Stimulated activated CD4-positive, alpha-beta T cell treated with anti-CD3 and anti-CD28 coated beads, Interleukin-4, amount 100 ng/mL, for 24 hours (primary cell): ENCODE measurements around the gene DENND1A.

ENCODE experiments used
- DNase-seq: peaks from one replicate; pipeline ENCODE4 v3.0.0-alpha.2; 2020

The DENND1A gene

DNA sequence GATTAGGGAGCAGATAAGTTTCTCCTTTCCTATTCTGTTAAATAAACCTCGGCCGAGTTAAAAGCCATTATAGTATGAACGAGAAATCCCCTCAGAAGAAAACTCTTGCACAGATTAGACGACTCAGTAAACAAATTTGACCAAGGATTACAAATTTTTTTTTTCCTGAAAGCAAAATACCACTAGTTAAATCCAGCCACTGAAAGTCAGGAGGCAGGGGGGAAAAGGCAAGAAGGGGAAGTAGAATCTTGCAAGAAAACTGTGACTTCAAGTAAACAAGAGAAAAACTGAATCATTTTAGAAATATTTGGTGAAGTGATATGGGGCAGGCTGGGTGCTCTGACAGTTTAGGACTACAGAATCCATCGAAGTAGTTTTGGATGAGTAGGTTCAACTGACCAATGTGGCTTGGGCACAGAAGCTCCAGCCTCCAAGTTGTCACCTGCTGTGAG, 251.0 kb downstream of the DENND1A start:
- DNase-seq: no peak

DNA sequence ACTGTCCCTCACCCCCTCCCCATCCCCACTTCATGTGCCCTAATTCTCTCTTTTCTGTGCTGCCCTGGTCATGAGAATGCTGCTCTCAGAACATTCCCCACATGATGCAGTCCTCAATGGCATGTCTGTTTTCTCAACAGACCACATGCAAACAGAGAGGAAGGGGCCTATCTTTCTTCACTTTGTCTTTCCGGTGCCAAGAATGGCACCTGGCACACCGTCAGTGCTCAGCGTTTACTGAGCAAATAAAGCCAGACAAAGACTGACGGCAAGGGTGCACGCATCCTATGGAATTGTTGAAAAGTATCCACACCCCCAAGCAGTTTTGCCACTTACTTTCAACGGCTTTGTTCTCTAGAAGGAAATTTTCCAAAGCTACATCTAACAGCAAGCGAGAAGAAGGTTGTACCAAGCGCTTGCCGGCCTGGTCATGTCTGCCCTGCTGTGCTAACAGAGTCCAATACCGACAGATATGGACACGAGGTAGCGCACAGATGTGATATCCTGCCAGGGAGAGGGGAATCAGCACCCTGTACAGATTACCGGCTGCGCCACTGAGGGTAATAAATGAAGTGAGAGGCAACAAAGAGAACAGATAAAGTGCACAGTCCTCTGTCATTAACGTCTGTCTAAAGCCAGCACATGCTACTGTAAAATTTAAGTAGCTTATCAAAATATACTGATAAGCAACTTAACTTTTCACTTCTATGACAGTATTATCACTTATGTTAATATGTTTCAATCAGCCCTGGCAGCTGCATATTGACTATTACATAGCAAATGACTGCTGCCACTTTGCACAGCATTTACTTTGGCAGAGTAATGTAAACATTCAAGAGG, 251.7 kb downstream of the DENND1A start:
- no peak for DNase-seq

DNA sequence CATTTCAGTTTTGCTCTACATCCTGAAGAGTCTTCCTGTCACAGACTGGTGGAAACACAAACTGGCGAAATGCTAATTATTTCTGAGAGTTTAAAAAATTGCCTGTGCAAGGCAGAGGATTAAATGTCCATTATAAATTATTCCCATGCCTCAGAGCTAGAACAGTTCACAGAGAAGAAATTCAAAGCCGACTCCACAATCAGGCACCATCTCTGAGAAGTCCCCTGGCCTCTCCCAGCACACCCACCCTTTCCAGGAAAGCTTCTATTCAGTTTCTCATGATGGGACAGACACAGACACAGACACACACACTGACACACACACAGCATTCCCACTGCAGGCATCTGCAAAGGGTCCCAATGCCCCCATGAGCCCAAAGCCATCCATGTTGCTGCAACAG, 253.1 kb downstream of the DENND1A start:
- no peak for DNase-seq

DNA sequence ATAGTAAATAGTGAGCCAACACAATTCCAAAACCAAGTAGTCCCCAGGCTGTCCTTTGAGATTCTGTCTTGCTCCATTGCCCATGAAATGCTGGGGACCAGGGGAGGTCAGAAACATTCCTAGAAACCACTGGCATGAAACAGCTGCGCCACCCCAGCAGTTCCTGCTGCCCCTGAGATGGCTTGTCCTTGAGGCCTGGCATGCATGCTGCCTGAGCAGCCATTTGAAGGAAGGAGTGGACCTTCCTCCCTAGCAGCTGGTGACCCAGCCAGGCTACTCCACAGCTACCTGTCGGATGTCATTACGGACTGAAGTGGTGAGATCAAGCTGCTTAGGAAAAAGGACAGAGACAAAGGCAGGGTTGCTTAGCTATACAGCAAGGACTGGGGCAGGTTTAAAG, 260.6 kb downstream of the DENND1A start:
- DNase-seq: no peak

DNA sequence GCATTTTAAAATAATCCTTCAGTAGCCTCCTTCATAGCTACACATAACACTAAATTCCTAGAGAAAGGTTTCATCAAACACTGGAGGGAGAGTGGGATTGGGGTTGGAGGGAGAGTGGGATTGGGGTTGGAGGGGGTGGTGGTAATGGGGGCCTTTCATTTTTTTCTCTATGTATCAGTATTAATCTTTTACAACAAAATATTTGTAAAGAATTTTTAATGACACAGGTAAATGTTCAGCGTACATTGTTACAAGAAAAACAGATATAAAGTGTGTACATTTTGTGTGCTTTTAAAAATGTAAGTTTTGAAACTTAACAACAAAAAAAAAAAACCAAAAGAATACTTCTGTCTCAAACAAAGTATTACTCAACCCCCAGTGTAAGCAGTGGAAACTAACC, 266.4 kb downstream of the DENND1A start:
- no peak for DNase-seq

DNA sequence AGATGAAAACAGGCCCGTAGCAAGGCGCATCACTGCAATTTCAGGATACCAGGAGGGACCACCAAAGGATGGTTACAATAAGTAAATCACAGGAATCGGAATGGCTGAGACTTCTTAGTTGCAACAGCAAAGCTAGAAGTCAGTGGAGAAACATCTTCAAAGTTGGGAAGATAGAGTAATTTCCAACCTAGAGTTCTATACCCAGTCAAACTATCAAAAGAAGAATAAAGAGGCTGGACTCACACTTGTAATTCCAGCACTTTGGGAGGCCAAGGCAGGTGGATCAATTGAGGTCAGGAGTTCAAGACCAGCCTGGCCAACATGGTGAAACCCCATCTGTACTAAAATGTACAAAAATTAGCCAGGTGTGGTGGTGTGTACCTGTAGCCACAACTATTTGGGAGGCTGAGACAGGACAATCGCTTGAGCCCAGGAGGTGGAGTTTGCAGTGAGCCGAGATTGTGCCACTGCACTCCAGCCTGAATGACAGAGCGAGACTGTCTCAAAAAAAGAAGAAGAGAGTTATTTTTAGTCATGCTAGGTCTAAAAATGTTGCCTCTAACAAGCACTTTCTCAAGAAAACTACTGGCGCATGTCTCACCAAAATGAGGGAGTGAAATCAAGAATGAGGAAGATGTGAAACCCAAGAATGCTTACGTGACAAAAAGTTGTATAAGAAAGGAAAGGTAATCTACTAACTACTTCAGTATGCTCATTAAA, 267.7 kb downstream of the DENND1A start:
- DNase-seq: no peak

DNA sequence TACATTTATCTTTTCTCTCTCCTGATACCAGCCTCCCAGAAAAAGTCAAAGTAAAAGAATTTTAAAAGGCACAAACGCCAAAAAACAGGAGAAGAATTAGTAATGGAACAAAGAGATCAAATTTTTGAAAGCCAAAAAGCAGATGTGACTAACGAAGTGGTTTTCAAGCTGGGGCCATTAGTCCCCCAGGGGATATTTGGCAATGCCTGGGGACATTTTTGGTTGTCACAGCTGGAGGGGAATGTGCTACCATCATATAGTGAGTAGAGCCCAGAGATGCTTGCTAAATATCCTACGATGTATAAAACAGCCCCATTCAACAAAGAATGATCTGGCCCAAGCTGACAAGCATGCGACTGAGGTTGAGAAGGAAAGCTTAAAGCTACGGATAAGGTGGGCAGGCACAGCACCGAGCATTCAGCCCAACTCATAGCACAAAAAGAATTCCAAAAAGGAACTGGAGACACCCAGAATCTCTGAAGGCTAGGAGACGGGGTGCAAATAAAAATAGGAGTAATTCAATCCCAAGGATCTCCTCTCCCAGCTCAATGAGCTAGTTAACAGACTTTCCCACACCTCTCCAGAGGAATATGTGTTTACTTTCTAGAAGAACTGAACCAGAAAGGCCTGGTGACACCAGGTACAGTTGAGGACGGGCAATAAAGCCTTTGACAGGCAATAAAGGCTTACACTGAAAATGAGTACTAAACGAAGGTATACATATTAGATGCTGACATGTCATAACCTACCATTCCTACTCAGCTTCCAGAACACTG, 269.0 kb downstream of the DENND1A start:
- DNase-seq: no peak

DNA sequence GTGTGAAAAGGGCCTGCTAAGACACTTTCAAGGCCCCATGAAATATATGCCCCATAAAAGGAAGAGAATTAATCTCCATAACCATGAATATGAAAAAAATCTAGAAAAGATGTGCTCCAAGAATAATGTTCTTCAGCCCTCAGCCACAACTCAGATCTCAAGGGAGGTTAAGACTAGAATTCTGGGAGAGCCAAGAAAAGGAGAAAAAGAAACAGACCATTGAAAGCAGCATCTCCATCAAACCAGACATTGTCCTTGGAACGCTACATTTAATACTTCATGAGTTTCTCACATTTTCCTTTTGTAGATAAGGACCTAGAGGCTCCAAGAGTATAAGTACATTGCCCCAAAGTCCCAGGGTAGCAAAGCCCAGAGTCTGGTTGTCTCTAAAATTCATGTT, 270.6 kb downstream of the DENND1A start:
- no peak for DNase-seq

DNA sequence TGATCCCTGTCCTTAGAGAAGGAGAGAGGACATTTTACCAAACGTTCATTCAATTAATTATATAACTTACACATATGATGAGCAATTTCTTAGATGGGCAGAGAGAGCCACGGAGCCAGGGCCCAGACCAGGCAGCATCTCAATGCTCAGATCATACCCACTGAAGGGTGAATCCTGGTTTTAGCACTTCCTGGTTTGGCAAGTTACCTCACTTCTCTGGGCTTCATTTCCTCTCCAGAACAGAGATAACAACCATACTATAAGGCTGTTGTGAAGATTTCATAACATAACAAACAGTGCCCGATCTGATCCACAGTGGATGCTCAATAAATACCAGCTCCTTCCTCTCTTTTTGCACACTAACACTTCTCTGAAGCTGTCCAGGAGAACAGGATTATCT, 271.1 kb downstream of the DENND1A start:
- DNase-seq: no peak

DNA sequence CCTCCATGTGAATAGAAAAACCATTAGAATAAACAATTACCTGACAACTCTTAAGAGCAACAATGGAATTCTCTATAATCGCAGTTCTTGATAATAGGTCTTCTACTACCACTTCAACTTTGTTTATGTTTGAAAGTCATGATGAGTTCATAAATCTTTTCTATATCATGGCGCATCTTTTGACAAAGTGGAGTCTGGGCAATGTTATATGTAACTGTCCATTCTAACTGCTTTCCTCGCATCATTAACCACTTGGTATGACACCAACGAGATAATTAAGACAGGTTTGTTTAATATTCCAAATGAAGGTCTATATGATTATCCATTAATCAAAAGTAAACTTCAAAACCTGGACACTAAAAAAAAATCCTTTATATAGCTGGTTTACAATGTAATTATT, 272.0 kb downstream of the DENND1A start:
- no peak for DNase-seq

DNA sequence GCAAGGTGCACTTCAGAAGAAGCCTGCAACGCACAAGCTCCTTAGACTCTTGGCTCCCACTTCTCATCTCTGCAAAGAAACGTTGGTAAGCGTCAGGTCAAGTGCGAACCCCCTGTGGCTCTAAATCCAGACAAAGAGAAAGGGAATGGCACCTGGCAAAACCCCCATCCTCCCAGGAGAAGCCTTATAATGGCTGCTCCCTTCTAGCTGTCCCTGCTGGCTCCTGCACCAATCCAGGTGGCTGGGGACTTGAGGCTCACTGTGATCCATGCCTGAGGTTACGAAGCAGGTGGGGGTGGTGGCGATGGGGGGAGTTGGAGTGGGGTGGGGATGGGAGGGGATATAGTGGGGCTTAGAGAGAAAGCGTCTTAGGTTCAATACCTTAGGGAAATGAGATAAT, 272.8 kb downstream of the DENND1A start:
- no peak for DNase-seq

DNA sequence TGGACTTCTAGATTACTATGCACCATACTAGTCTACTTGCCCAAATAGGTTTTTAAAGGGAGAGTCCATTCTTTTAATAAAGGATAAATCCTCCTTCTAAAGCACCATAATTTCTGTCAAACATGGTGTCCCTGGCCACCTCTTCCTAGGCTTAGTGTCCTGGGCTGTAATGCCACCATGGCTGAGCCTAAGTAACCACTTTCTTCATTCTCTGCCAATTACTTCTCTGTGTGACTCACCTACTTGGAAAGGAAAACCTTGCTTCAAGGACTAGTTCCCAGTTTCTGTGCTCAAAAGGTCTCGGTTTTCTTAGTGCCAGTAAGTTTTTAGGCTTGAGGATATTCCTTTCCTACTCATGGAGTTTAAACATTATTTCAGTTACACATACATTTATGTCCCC, 273.4 kb downstream of the DENND1A start:
- no peak for DNase-seq

DNA sequence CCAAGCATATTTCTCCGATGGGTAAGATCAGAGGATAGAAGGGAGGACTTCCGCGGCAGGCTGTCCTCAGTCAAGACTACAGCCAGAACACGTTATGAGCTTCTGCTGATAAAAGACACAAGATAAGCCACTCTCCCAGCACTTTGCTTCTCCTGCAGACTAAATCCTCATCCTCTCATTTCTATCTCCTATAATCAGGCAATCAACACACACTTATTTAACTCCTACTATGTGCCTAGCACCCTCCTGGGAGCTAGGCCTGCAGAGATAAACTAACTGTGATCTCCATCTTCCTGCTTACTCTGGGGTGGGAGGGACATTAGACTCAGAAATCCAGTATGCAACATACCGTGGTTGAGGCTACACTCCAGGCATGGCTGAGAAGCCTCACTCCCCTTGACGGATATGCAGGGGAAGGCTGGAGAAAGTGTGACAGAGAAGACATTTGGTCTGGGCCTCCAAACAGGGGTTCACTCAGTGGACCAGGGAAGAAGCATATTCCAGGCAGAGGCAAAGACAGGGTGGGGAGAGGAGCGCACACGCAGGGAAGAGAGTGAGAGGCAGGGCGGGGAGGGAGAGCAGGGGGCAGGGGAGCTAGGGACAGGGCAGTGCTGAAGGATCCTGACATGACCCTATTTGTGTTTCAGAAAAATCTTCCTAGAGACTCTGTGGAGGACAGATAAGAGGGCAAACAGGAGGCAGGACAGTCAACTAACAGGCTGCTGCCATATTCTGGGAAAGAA, 274.1 kb downstream of the DENND1A start:
- DNase-seq: no peak

DNA sequence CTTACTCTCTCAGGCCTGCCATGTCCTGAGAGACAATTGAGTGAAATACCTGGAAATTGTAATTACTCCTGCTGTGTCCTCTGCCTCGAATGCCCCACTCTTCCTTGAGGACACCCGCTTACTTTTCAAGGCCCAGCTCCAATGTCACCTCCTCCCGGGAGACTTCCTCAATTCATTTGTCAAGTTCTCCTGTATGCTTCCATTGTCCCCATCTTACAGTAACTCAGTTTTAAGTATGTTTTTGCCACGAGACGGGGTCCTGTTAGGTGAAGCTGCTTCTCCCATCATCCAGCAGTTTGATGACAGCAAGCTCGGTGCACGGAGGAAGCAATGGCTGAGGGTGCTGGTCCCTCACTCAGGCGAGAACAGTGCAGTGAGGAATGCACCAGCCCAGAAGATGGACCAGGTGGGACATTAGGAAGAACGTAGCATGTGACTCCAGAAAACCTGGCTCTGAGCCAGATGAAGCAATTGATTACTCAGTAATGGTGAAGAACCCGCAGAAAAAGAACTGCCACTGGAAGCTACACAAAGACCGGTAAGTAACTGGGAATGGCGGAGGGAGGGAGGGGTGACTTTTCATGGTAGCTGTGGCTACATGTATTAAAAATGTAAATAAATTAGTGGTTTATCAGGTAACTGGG, 274.8 kb downstream of the DENND1A start:
- no peak for DNase-seq

DNA sequence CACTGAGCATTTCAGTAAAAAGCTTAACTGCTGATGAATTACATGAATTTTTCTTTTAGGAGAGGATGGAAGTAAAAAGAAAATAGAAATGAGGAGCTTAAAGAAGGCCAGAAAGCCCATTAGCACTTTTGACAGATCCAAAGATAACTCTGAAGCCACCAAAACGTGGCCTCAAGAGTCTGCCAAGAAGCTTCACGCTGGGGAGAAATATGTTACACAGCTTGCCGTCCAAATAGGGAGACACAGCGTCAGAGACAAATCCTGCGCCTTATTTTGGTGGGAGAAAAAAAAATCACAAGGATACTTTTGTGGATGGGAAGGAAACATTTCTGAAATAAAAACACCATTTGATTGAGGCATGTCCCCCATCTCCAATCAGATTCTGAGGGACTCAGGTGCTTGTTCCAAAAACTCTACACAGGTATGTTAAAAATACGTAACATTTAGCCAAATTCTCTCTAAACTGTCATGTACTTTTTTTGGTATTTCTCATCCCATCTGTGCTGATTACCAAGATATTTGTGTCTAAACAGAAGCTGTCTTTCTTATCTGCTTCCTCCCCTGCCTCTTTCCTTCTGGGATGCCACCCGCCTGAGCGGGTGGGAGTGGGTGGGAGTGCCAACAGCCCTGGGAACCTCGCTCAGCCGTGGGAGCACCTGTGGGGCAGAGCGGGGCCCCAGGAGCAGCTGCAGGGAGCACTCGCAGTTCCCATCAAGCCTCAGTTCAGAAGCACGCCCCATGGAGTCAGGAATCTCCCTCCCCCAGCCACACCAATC, 275.5 kb downstream of the DENND1A start:
- DNase-seq: no peak

DNA sequence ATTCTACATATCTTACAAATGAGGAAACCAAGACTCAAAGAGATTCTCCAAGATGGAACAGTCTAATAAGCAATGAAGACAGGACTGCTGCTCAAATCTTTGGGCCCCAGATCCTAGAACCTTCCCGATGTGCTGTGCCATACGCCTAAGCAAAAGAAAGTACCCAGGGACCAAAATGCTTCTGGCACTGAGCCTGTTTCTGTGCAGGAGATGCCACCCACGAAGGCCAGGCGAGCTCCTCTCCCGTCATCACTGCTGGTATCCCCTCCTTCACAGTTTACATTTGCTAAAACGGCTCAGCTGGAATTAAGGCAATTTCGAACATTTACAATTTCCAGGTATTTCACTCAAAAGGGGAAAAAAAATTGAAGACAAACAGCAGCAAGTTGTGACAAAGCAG, 277.5 kb downstream of the DENND1A start:
- DNase-seq: no peak

DNA sequence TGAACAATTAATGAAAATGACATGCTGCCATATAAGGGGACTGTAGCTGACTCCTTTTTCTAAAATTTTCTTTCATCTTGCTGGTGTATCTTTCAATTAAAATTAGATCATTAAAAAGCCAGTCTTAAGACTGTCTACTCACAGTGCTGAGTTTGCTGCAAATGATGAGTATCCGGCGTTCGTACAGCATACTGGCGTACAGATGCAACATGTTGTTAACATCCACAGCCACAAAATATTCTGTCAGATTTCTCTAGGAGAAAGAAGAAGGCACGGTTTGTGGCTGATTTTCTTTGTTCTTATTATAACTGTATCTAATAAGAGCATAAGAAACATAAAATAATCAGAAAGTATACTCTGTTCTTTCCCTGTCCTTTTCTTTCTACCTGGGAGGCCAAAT, 278.1 kb downstream of the DENND1A start:
- DNase-seq: no peak

DNA sequence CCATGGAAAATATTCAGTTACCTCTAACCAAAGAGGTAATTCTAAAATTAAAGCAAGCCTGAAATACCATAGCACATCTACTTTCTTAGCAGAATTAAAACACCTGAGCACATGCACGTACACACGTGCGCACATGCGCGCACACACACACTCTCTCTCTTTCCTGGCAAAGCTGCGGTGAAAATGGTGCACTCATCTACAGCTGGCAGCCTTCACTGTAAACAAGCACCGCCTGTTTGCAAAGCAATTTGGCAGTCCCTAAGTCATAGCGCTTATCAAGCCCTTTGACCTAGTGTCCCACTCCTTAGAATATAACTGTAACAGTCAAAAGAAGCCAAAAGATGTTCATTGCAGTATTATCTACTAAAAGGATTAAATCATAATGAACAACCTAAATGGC, 278.7 kb downstream of the DENND1A start:
- no peak for DNase-seq

DNA sequence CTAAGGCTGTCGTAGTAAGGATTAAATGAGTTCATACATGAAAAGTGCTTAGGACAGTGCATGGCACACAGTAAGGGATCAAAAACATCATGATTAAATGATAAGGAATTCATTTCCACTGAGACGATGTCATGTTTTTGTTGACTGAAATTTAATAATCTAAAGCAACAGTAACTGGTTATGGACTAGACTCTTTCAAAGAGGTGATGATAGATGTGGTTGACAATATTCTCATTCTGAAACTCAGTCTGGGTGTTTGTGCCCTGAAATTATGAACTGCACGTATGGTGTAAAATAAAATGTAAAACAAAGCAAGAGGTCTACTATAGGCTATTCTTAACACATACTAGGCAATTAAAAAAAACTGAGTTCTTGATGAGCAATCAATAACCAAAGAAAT, 280.0 kb downstream of the DENND1A start:
- DNase-seq: no peak

DNA sequence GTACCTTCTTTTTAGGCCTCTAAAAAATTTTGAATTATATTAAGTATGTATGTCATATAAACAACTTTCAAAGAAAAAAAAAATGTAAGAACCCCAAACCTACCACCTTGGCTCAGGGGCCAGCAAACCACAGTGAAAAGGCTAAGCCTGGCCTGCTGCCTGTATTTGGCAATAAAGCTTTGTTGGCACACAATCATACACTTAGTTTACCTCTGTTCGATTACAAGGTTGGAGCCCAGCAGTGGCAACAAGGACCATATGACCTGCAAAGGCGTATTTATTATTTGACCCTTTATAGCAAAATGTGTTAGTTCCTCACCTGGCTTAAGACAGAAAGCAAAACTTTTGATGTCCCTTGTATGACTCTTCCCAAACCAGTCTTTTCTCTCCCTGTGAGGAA, 282.8 kb downstream of the DENND1A start:
- DNase-seq: no peak

DNA sequence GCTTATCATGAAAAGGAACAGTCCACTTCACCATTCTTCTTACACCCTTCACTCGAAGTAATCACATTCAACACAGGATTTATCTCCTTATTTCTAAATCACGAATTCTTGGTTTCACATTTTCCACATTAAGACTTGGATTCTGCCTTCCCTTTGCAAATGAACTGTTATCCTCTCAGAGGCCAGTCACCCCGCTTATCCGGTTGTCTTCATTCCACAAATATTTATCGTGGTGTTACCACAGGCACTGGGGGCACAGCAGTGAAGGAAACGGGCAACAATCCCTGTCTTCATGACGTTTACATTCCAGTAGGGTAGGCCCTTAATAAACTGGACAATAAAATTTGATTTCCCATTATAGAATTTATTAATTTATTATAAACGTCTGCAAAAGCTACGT, 284.2 kb downstream of the DENND1A start:
- DNase-seq: no peak

DNA sequence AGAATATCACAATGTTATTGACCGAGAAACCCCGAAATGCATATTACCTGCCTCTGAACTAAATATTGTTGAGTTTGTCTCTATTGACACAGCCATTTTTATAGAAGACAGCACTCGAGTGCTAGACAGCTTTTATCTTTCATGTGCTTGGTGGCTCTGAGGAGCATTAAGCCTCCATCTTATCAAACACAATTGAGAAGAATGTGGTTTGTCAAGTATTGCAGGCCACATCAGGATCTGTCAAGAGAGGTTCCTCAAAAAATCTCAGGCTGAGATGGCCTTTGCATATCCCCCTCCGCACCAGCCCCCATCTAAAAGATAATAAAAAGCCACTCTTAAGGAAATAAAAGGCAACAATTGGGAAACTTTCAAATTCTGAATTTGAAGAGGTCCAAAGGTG, 284.8 kb downstream of the DENND1A start:
- no peak for DNase-seq
